Lung (tissue), 12 donors: ENCODE results near the gene SPG21. TPM values are rescaled to one million over a fixed set of nuclear protein-coding genes. Genes with fewer than 3 reads are reported as not detected.

Experiments
- ATAC-seq: fragments of 200-7000 bp; cut with Tn5 transposase; one replicate; pipeline ENCODE4 v1.9.1; 2020; ENCODE audit warnings: moderate number of reproducible peaks; ENCODE audit not compliant: insufficient read depth, low FRiP score
- DNase-seq, 3 donors: peaks; one replicate each; pipeline ENCODE4 v3.0.0-alpha.2; 2013 to 2017
- H3K27ac ChIP-seq, 2 donors: one replicate each; pipeline ENCODE4 v1.5.1; 2013; ENCODE audit warnings: mild to moderate bottlenecking in 2 of 2, moderate library complexity in 2 of 2, control low read depth in 1 of 2, inconsistent platforms in 1 of 2, low read depth in 1 of 2, low read length in 1 of 2
- H3K27me3 ChIP-seq, 3 donors: one replicate each; pipeline ENCODE4 v1.5.1; 2013; ENCODE audit warnings: low read length in 2 of 3; ENCODE audit not compliant: control insufficient read depth in 3 of 3, insufficient read depth in 3 of 3
- H3K36me3 ChIP-seq, 4 donors: one replicate each; pipeline ENCODE4 v1.5.1; 2013; ENCODE audit warnings: low read length in 4 of 4, mild to moderate bottlenecking in 1 of 4, moderate library complexity in 1 of 4; ENCODE audit not compliant: control insufficient read depth in 4 of 4, insufficient read depth in 4 of 4
- H3K4me1 ChIP-seq, 5 donors: one replicate each; pipeline ENCODE4 v1.5.1; 2013; ENCODE audit warnings: low read length in 5 of 5, mild to moderate bottlenecking in 2 of 5, moderate library complexity in 1 of 5; ENCODE audit not compliant: control insufficient read depth in 5 of 5, insufficient read depth in 5 of 5
- H3K4me3 ChIP-seq: one replicate; pipeline ENCODE4 v1.5.1; 2013; ENCODE audit warnings: mild to moderate bottlenecking, control low read depth, moderate library complexity
- H3K9ac ChIP-seq, 2 donors: one replicate each; pipeline ENCODE4 v1.5.1; 2013; ENCODE audit warnings: low read length in 2 of 2, control low read depth in 1 of 2; ENCODE audit not compliant: insufficient read depth in 1 of 2
- H3K9me3 ChIP-seq, 4 donors: one replicate each; pipeline ENCODE4 v1.5.1; 2013; ENCODE audit warnings: low read length in 3 of 4, mild to moderate bottlenecking in 1 of 4, moderate library complexity in 1 of 4; ENCODE audit not compliant: control insufficient read depth in 4 of 4, insufficient read depth in 3 of 4
- WGBS, 2 donors: extraction: QIAGEN DNeasy Blood & Tissue Kit; methylation state at CpG; one replicate each; pipeline ENCODE4 v1.1.7; 2013; 5-methylcytosine and 5-hydroxymethylcytosine counted together
- polyA plus RNA-seq, 2 donors: library from polyadenylated mRNA; stranded (reverse); fragments of 200-250 nt; gene quantifications; one replicate each; pipeline ENCODE4 v1.2.1, GENCODE V29; 2013
- total RNA-seq, 2 donors: library from RNA; depleted of rRNA in 1 of 2; stranded (reverse); fragments of >200 nt in 1 of 2; gene quantifications; one replicate each; pipeline ENCODE4 v1.2.1, GENCODE V29; 2014 to 2021
- TF ChIP-seq, protein P1 (sequence below): IDR thresholded peaks from 2 replicates; pipeline ENCODE4 v1.5.1; 2012; ENCODE audit warnings: mild to moderate bottlenecking; ENCODE audit errors: control extremely low read depth, extremely low read depth
- donor health status: control.
- donor health status: control.
- donor health status: Bipolar disorder and iron deficiency.
- donor health status: healthy.
- donor health status: DM: yes; HTN: yes; CAD: no.

The SPG21 gene
- total and polyA plus RNA-seq, 4 donors: 79.2 to 115 (median 93.2) TPM

- H3K4me3 ChIP-seq: no peak overlapping the region
- no peaks in the 10 kb centered on the region for H3K36me3 ChIP-seq
- DNase-seq: peak; percentile 70 to 81 (median 80)
- H3K9me3 ChIP-seq: no peaks in the 10 kb centered on the region
- TF ChIP-seq, protein P1, sequence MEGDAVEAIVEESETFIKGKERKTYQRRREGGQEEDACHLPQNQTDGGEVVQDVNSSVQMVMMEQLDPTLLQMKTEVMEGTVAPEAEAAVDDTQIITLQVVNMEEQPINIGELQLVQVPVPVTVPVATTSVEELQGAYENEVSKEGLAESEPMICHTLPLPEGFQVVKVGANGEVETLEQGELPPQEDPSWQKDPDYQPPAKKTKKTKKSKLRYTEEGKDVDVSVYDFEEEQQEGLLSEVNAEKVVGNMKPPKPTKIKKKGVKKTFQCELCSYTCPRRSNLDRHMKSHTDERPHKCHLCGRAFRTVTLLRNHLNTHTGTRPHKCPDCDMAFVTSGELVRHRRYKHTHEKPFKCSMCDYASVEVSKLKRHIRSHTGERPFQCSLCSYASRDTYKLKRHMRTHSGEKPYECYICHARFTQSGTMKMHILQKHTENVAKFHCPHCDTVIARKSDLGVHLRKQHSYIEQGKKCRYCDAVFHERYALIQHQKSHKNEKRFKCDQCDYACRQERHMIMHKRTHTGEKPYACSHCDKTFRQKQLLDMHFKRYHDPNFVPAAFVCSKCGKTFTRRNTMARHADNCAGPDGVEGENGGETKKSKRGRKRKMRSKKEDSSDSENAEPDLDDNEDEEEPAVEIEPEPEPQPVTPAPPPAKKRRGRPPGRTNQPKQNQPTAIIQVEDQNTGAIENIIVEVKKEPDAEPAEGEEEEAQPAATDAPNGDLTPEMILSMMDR: no peak
- no peak overlapping the region for H3K9ac ChIP-seq
- 69 to 83% methylated on average over 2 of the region's 2 CpGs for WGBS, 2 donors
- H3K27me3 ChIP-seq: no peaks in the 10 kb centered on the region
- no peak overlapping the region for H3K27ac ChIP-seq
- ATAC-seq: no peak
- H3K4me1 ChIP-seq: peaks cover 0 to 21% (median 3%) of the 10 kb centered on the region in 5 donors
These were observed 1.9 kb upstream of the SPG21 start for GRCh38 chr15:64991536-64992135.

- ATAC-seq (no peak), DNase-seq (no peak)
- Histone ChIP-seq H3K9ac (peak overlapping the region; percentile 64 to 86), H3K27ac (peak overlapping the region; percentile 78 to 86), H3K27me3 (no peaks in the 10 kb centered on the region), H3K36me3 (no peaks in the 10 kb centered on the region), H3K9me3 (no peaks in the 10 kb centered on the region), H3K4me3 (peak overlapping the region; percentile 91), H3K4me1 (peaks cover 0 to 28% (median 5%) of the 10 kb centered on the region in 5 donors)
- WGBS, 2 donors: 6 to 9% methylated on average over 9 of the region's 9 CpGs
- TF ChIP-seq, protein P1: no peak
These were observed 405 bp upstream of the SPG21 start for GRCh38 chr15:64990168-64990470.

DNA sequence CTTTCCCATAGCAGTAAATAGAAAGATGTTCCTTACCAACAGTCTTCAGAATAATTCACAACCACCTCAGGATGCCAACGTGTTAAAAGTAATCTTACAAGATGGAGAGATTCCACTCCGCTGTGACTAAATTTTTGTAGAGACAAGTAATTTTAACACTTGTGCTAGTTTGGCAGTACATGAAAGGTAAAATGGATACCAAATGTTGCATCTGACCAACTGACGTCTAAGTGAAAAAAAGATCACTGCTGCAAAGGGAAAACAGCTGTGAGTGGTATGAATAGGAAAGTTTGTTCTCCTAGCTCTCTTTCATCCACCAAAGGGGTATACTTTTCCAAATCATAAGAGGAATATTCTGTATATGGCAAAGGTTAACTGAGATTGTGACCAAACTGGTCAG is 2.6 kb downstream of the SPG21 start:
- DNase-seq (peak in 1 of 3 donors; percentile 14), ATAC-seq (no peak)
- H3K27me3 ChIP-seq: no peaks in the 10 kb centered on the region
- WGBS, 2 donors: 62 to 75% methylated on average over 3 of the region's 3 CpGs
- H3K27ac ChIP-seq: no peak overlapping the region
- no peaks in the 10 kb centered on the region for H3K9me3 ChIP-seq
- peaks cover 0 to 1% (median 0%) of the 10 kb centered on the region in 4 donors for H3K36me3 ChIP-seq
- no peak overlapping the region for H3K4me3 ChIP-seq
- peaks cover 0 to 30% (median 5%) of the 10 kb centered on the region in 5 donors for H3K4me1 ChIP-seq
- H3K9ac ChIP-seq: no peak overlapping the region
- TF ChIP-seq, protein P1: no peak
